Effector memory CD4-positive, alpha-beta T cell (primary cell): ENCODE data around the gene STK39.

ENCODE experiments used
- DNase-seq, 3 donors: peaks; one replicate each; pipeline ENCODE4 v3.0.0-alpha.2; 2020
- H3K27ac ChIP-seq: 2 replicates; pipeline ENCODE4 v1.7.0; 2013; ENCODE audit warnings: mild to moderate bottlenecking, low read length, moderate library complexity; ENCODE audit not compliant: insufficient read depth, poor library complexity, severe bottlenecking
- H3K27me3 ChIP-seq: replicated peaks from 2 replicates; pipeline ENCODE4 v1.7.0; 2013; ENCODE audit warnings: mild to moderate bottlenecking, low read length; ENCODE audit not compliant: insufficient read depth, control insufficient read depth, poor library complexity, severe bottlenecking
- H3K36me3 ChIP-seq: 2 replicates; pipeline ENCODE4 v1.7.0; 2013; ENCODE audit warnings: mild to moderate bottlenecking, low read length, moderate library complexity; ENCODE audit not compliant: control insufficient read depth, insufficient read depth
- H3K4me1 ChIP-seq: 2 replicates; pipeline ENCODE4 v1.7.0; 2013; ENCODE audit warnings: low read length, mild to moderate bottlenecking; ENCODE audit not compliant: control insufficient read depth, insufficient read depth, poor library complexity, severe bottlenecking
- H3K4me3 ChIP-seq: 2 replicates; pipeline ENCODE4 v1.7.0; 2013; ENCODE audit warnings: low read length, low read depth, mild to moderate bottlenecking; ENCODE audit not compliant: insufficient read depth, poor library complexity, severe bottlenecking
- H3K9me3 ChIP-seq: 2 replicates; pipeline ENCODE4 v1.7.0; 2013; ENCODE audit warnings: mild to moderate bottlenecking, low read length, moderate library complexity; ENCODE audit not compliant: control insufficient read depth

STK39 gene

DNA sequence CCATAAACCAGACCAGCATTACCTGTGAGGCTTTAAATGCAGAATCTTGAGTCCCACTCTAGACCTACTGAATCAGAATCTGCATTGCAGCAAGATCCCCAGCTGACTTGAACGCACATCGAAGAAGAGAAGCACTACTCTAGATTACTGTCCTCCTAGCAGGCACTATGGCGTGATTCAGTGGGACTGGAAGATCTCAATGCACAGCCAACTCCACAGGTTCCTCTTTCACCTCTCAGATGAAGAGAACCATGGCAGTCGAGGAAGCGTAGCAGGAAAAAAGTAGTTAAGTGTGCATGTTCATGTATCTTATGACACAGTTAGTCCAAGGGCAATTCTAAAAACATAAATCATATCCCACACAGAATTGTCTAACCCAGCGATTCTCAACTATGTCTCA is 97.4 kb downstream of the STK39 start:
- Histone ChIP-seq H3K27me3 (no peaks in the 10 kb centered on the region), H3K4me3 (no peak overlapping the region), H3K4me1 (no peaks in the 10 kb centered on the region), H3K9me3 (no peaks in the 10 kb centered on the region), H3K27ac (no peak overlapping the region), H3K36me3 (peaks cover 4% of the 10 kb centered on the region)
- DNase-seq = no peak

DNA sequence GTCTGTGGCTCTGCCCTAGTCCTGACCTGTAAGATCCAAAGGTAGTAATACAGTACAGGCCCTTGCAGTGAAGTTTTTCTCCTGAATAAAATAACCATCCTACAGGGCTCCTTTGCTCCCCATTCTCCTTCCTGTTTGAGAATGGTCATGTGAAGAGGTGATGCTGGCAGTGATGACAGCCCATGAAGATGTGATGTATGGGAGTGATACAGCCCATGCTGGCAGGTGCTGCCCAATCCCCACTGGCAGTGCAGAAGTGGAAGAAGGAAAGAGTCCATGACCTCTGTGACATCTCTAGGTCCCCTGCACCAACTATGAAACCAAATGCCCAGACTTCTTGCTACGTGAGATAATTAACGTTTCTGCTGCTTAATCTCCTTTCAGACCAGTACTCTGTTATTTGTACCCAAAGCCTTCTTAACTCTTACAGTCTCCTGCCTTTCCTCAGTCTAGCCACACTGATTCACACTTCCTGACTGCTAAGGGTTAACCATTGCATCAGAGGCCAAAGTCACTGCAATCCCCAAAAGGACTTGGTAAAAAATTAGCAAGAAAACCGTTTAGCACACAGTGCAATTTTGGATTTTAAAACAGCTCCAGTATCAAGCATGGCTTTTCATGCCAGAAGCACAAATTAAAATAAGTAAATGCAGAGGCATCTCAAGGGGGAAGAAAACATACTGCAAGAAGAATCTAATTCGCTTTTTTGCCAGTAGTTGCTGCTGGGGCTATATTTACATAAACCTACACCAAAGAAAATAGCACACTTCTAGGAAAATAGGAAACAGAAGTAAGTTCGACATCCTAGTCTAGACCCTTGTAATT is 98.0 kb downstream of the STK39 start:
- peaks cover 4% of the 10 kb centered on the region for H3K36me3 ChIP-seq
- no peak overlapping the region for H3K27ac ChIP-seq
- H3K9me3 ChIP-seq = no peaks in the 10 kb centered on the region
- H3K4me1 ChIP-seq = no peaks in the 10 kb centered on the region
- no peaks in the 10 kb centered on the region for H3K27me3 ChIP-seq
- DNase-seq = no peak
- no peak overlapping the region for H3K4me3 ChIP-seq

DNA sequence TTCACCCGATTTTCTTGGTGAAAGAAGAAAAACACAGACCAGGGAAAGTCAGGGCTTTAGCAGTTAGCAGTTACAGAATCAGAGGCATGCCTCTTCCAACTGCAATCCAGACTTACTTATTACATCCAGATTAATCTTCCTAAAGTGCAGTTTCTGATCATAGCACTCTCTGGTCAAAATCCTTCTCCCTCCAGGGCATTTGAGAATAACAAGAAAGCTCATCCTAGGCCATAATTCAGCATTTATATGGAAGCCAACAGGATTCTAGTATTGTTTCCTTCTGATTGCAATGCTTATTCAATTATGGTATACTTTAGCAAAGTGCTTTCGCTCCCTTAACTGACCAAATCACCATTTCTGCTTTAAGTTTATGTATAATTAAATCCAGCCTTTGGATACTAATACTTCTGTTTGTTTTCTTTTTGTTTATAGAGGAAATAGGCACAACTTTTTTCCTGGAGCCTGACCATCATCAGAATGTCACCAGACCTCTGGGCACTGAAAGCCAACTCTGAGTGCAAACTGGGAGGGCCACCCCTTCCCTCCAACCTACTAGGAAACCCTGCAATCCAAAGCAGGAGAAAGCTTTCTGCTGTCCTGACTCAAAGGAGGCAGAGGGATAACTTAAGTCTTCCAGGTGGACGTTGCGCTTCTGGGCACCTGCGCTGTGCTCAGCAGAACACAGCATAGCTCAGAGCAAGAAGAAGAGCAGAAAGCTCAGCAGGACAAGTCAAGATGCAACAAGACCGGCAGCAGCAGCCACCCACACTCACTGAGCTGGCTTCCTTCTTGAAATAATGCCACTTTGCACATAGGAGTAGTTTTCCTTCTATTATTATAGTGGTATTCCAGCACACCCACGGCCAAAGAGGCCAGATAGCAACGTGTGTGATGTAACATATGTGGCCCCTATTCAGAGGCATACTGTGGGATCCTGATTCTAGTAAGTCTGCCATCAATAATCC is 99.3 kb downstream of the STK39 start:
- no peak for DNase-seq
- Histone ChIP-seq H3K4me1 (no peaks in the 10 kb centered on the region), H3K4me3 (no peak overlapping the region), H3K27ac (no peak overlapping the region), H3K9me3 (no peaks in the 10 kb centered on the region), H3K36me3 (peaks cover 4% of the 10 kb centered on the region), H3K27me3 (no peaks in the 10 kb centered on the region)

DNA sequence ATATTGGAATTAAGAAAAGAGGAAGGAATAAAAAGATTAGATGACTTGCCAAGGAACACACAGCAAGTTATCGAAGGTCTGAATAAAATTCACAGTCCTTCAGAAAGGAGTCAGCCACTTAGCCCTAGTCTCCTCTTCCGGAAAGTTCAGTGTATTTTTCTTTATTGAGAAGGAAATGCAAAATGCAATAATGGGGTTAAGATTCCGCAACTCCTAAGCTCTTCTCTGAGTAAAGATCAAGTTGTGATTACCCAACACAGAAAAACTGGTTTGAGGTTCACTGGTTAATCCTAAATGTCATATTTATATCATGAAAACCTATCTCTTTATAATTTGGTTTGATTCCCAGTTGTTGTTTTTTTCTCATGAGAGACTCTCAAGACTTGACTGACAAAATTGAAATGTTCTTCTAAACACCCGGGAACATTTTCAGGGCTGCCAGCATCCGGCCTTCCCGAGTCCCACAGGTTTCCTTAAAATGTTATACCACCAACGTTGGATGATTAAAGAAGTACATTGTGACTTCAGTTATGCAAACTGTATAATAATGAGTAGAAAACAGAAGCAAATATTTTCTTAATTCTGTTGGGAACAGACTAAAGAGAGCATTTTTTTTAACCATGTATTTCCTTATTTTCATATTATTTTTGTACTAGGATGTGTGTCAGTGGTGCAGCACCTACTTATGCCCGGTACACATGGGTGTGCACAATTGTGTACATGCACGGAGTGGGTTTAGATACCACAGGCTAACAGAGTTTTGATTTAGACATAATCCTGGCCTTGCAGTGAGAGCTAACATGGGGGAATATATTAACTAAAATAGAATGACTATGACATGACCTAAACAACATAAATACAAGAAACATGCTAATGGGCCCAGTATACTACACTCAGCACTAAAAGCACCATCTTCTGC is 100.2 kb downstream of the STK39 start:
- DNase-seq = no peak
- Histone ChIP-seq H3K9me3 (no peaks in the 10 kb centered on the region), H3K4me3 (no peak overlapping the region), H3K36me3 (peaks cover 4% of the 10 kb centered on the region), H3K27me3 (no peaks in the 10 kb centered on the region), H3K27ac (no peak overlapping the region), H3K4me1 (no peaks in the 10 kb centered on the region)

DNA sequence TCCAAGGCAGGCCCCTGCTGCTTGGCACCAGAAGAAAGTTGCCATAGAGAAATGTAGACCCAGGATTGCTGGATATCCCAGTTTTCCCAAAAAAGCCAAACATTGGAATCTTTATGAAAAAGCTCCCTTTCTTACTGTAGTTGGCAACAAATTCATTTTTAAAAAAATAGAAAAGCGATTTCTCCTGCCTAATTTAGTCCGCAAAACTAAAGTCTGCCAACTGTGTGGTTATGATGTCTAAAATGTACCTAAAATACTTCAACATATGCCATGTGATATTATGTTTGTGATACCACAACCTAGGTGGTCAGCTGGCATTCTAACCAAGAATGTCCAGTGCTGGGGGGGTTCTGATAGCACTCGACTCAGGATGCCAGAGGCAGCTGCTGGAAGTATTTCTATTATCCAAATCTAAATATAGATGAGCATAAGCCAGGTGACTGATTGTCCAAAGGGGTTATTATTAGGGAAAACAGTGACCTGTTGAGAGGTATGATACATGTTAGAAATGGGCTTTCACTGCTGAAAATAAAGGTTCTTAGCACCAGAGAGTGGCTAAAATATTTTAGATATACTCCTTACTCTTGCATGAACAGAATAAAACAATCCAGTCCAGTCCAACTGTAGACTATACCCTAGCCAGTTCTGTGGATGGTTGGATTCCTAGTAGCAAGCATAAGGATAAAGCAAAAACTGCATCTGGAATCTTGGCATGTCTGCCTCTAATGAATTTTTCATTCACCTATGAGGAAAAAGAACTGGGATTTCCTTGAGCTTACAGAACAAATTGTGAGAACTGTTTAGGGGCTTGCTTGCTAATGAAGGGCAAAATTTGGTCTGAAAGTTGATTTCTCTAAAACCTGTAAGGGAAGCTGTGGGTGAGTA is 101.7 kb downstream of the STK39 start:
- no peak overlapping the region for H3K4me3 ChIP-seq
- DNase-seq = no peak
- H3K9me3 ChIP-seq = no peaks in the 10 kb centered on the region
- no peaks in the 10 kb centered on the region for H3K27me3 ChIP-seq
- no peaks in the 10 kb centered on the region for H3K36me3 ChIP-seq
- H3K4me1 ChIP-seq = no peaks in the 10 kb centered on the region
- H3K27ac ChIP-seq = no peak overlapping the region

DNA sequence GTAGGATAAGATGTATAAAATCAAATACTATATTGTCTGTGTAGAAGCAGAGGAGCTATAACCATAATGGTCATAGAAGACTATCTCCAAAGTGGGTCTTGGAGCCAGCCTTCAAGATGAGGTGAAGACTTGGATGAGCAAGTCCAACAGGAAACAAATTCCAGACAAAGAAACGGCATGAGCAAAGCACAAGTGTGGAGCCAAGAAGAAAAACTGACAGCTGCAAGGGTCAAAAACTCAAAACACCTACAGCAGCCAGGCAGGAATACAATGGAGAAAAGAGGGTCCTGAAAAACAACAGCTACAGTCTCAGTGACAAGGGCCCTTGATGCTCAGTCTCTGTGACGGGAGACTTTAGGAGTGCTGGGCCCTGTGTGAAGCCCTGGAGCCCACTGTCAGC is 102.4 kb downstream of the STK39 start:
- DNase-seq = no peak
- Histone ChIP-seq H3K9me3 (no peaks in the 10 kb centered on the region), H3K27me3 (no peaks in the 10 kb centered on the region), H3K36me3 (no peaks in the 10 kb centered on the region), H3K27ac (no peak overlapping the region), H3K4me1 (no peaks in the 10 kb centered on the region), H3K4me3 (no peak overlapping the region)

DNA sequence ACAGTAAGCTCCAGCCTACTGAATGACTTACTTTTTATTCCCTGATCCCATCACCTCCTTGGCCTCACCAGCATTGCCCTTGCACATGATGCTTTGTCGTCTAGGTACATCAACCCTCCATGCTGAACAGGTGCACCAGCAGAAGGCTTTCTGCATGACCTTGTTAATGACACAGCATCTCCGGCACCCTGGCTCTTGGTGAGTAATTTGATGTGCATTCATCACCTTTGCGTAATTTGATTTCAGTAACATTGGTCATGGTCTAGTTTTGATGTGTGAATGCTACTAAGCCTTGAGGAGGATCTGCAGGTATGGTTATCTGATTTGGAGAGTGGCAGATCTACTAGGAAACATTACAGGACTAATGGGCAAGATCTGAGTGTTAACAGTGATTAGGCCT is 103.6 kb downstream of the STK39 start:
- Histone ChIP-seq H3K27ac (no peak overlapping the region), H3K27me3 (no peaks in the 10 kb centered on the region), H3K9me3 (no peaks in the 10 kb centered on the region), H3K36me3 (no peaks in the 10 kb centered on the region), H3K4me1 (no peaks in the 10 kb centered on the region), H3K4me3 (no peak overlapping the region)
- no peak for DNase-seq

DNA sequence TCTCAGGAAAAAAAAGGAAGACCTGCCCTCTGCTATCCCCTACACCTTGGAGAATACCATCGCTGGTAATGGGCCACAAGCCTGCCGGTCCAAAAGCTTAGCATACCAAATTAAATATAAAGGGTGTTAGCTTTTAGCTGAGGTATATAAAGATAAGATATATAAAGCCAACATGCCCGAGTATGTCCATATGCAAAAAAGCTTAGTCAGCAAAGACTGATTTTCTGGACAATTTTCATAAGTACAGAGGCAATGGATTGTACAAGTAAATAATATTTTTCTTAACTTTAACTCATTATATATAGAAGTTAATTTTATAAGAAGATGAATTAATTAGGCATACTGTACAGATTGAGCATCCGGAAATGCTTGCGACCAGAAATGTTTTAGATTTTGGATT is 106.5 kb downstream of the STK39 start:
- H3K27ac ChIP-seq = no peak overlapping the region
- H3K9me3 ChIP-seq = no peaks in the 10 kb centered on the region
- DNase-seq = no peak
- no peaks in the 10 kb centered on the region for H3K36me3 ChIP-seq
- no peaks in the 10 kb centered on the region for H3K4me1 ChIP-seq
- H3K27me3 ChIP-seq = no peaks in the 10 kb centered on the region
- H3K4me3 ChIP-seq = no peak overlapping the region

DNA sequence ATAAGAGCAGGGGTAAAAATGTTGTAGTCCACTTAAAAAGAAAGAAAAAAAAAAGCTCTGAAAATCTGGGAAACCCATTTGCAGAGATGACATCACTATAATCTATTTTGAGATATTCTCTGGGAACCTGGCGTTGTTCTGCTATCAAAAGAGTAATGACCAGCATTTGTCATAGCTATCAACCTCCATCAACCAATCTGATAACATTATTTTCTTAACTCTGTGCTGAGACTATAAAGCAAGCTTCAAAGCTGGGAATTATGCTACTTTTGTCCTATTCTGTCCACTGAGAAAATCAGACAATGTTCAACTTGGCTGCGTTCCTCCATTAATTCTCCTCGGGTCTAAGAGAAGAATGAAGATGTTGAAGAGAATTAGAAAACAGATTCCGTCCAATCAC is 107.5 kb downstream of the STK39 start:
- Histone ChIP-seq H3K4me3 (no peak overlapping the region), H3K9me3 (no peaks in the 10 kb centered on the region), H3K27me3 (no peaks in the 10 kb centered on the region), H3K36me3 (peaks cover 5% of the 10 kb centered on the region), H3K27ac (no peak overlapping the region), H3K4me1 (no peaks in the 10 kb centered on the region)
- no peak for DNase-seq
